Aorta (tissue), 5 donors: ENCODE results near the gene SRGAP2C. TPM values are rescaled to one million over a fixed set of nuclear protein-coding genes. Genes with fewer than 3 reads are reported as not detected.
"Not testable (repeated sequence)": the region's sequence is repeated elsewhere in the genome, so short reads cannot be mapped to it uniquely, and the experiment has no call there.

Source experiments
- ATAC-seq: fragments of 200-7000 bp; cut with Tn5 transposase; one replicate; pipeline ENCODE4 v1.9.1; 2022; ENCODE audit warnings: moderate library complexity; ENCODE audit not compliant: low FRiP score
- DNase-seq, 2 donors: peaks; one replicate each; pipeline ENCODE4 v3.0.0-alpha.2; 2020
- H3K27ac ChIP-seq, 2 donors: one replicate each; pipeline ENCODE4 v1.5.1; 2013; ENCODE audit warnings: low read length in 2 of 2, mild to moderate bottlenecking in 2 of 2, moderate library complexity in 2 of 2, control low read depth in 1 of 2, inconsistent platforms in 1 of 2, low read depth in 1 of 2
- H3K27me3 ChIP-seq, 2 donors: one replicate each; pipeline ENCODE4 v1.6.1; 2013; ENCODE audit warnings: control low read depth in 1 of 2, low read length in 1 of 2, mild to moderate bottlenecking in 1 of 2, moderate library complexity in 1 of 2; ENCODE audit not compliant: insufficient read depth in 2 of 2, control insufficient read depth in 1 of 2
- H3K36me3 ChIP-seq, 2 donors: one replicate each; pipeline ENCODE4 v1.6.1; 2013; ENCODE audit warnings: control low read depth in 1 of 2, low read length in 1 of 2, mild to moderate bottlenecking in 1 of 2; ENCODE audit not compliant: insufficient read depth in 2 of 2, control insufficient read depth in 1 of 2
- H3K4me1 ChIP-seq, 2 donors: one replicate each; pipeline ENCODE4 v1.6.1; 2013; ENCODE audit warnings: low read length in 2 of 2, control low read depth in 1 of 2, mild to moderate bottlenecking in 1 of 2, moderate library complexity in 1 of 2; ENCODE audit not compliant: insufficient read depth in 2 of 2, control insufficient read depth in 1 of 2
- H3K4me3 ChIP-seq, 2 donors: one replicate each; pipeline ENCODE4 v1.5.1; 2013; ENCODE audit warnings: low read length in 2 of 2, control low read depth in 1 of 2, mild to moderate bottlenecking in 1 of 2
- H3K9me3 ChIP-seq: one replicate; pipeline ENCODE4 v1.6.1; 2013; ENCODE audit warnings: mild to moderate bottlenecking, low read length; ENCODE audit not compliant: control insufficient read depth
- WGBS, 2 donors: extraction: QIAGEN DNeasy Blood & Tissue Kit; methylation state at CpG; one replicate each; pipeline ENCODE4 v1.1.7; 2013; 5-methylcytosine and 5-hydroxymethylcytosine counted together
- intact Hi-C, 2 donors: fragments of 100-400 bp; cut with DNase I; formaldehyde crosslinking; loops; one replicate each; pipeline versions ENCODE4 v1.14.2 to v1.15.0; 2022
- polyA plus RNA-seq, 2 donors: library from polyadenylated mRNA; stranded (reverse); fragments of 200-250 nt; gene quantifications; one replicate each; pipeline ENCODE4 v1.2.3, GENCODE V29; 2013
- total RNA-seq, 2 donors: library from RNA; stranded (reverse); fragmentation: NEBNext Ultra II Directional; extraction: Animal tissue kit (Norgen Biotek cat#: 25700); gene quantifications; one replicate each; pipeline ENCODE4 v1.2.1, GENCODE V29; 2021
- donor health status: healthy with polysubstance abuse.
- donor health status: Bipolar disorder and iron deficiency.
- donor health status: DM: no; HTN: no; CAD: no.
- donor health status: DM: no; HTN: no; CAD: no.
- donor health status: DM: yes; HTN: yes; CAD: no.

The SRGAP2C gene
- total and polyA plus RNA-seq, 4 donors = 4.4 to 42.7 (median 22.0) TPM

DNA sequence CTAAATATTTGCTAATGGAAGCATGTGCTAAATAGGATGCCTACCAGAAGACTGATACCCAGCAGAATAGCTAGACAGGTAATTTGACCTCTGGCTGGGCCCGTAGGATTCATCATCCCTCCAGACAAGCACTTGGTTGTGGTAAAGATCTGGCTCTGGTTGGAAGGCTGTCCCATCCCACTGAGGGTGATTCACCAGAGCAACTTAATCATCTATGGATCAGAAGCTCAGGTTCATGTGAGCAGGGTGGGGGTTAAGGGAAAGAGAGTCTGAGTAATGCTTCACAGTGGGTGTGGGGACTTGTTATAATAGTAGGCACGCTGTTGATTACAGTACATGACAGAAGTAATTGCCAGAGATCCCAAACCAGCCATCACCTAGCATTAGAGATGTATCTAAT lies 27.2 kb upstream of the SRGAP2C start:
- intact Hi-C loops, H3K4me1 ChIP-seq, ATAC-seq, H3K9me3 ChIP-seq, H3K36me3 ChIP-seq, DNase-seq, H3K27me3 ChIP-seq, H3K27ac ChIP-seq, H3K4me3 ChIP-seq: not testable (repeated sequence)
- 95% methylated on average over 1 of the region's 2 CpGs; no CpG with 5 or more reads in 1 of the 2 donors for WGBS, 2 donors

DNA sequence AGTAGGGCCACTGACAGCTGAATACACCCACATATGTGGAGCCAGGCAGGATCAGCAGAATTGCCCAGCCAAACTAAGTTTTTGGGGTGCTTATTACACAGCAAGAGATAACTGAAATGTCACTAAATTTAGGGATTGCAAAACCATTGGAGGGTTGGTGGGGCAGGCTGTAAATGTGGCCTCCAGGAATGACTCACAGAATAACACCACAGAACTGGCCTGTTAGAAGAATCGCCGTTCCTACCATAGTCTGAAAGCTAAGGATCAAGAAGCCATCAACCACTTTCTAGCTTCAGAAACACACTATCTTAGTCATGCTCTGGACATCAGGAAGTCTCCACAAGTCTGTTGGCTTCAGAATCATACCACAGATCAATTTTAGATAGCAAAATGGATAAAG lies 24.7 kb upstream of the SRGAP2C start:
- H3K27ac ChIP-seq, H3K27me3 ChIP-seq, intact Hi-C loops, H3K9me3 ChIP-seq, H3K4me1 ChIP-seq, ATAC-seq, H3K36me3 ChIP-seq, H3K4me3 ChIP-seq, DNase-seq: not testable (repeated sequence)
- WGBS, 2 donors = 96 to 98% methylated on average over 2 of the region's 2 CpGs

GRCh38 chr1:121161199-121161901 lies 23.4 kb upstream of the SRGAP2C start:
- 16 to 29% methylated on average over 3 of the region's 6 CpGs for WGBS, 2 donors
- DNase-seq, H3K27me3 ChIP-seq, ATAC-seq, intact Hi-C loops, H3K4me3 ChIP-seq, H3K36me3 ChIP-seq, H3K4me1 ChIP-seq, H3K27ac ChIP-seq, H3K9me3 ChIP-seq: not testable (repeated sequence)

DNA sequence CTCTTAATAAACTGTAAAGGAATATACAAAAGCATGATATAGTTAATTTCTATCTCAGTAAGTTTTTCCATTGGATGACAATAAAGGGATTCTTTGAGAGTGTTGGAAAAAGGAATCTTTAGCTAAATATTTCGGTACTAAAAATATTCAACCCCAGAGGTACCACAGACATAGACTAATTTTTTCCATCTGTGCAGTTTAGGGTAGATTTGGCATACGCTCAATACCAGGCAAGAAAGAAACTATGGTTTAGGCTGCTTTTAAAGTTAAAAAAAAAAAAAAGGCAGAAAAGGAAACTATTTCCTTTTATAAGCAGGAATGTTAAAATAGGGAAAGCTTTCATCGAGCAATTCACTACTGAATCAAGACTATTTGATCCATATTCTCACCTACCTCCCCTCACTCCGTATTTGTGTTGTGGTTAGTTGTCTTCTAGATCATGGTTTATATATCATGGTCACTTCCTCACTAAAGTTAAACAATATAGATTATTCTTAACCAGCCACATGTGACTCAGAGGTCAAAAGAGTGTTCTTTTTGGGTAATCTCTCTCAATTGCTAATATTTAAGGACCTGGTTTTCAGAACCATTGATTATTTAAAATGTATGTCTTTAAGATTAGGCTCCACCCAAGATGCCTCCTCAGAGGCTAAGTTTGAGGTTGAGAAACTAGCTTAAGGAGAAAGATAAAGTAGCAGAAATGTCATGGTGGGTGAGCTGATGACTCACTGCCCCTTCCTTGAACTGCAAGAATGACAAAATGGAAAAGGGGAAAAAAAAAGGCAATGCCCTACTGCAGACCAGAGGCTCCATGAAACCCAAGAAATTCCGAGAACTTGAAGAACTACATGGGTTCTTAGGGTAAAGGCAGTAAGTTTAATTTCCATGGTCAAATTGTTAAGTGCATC lies 20.7 kb upstream of the SRGAP2C start:
- intact Hi-C loops, H3K36me3 ChIP-seq, H3K27me3 ChIP-seq, H3K9me3 ChIP-seq, H3K4me1 ChIP-seq, H3K4me3 ChIP-seq, DNase-seq, H3K27ac ChIP-seq, ATAC-seq: not testable (repeated sequence)
- 1 to 17% methylated on average over 2 to 4 of the region's 5 CpGs for WGBS, 2 donors

- intact Hi-C loops, H3K4me1 ChIP-seq, H3K36me3 ChIP-seq, ATAC-seq, H3K27ac ChIP-seq, DNase-seq, H3K4me3 ChIP-seq, H3K9me3 ChIP-seq, H3K27me3 ChIP-seq: not testable (repeated sequence)
Measured at GRCh38 chr1:121165296-121165695, 19.5 kb upstream of the SRGAP2C start.

DNA sequence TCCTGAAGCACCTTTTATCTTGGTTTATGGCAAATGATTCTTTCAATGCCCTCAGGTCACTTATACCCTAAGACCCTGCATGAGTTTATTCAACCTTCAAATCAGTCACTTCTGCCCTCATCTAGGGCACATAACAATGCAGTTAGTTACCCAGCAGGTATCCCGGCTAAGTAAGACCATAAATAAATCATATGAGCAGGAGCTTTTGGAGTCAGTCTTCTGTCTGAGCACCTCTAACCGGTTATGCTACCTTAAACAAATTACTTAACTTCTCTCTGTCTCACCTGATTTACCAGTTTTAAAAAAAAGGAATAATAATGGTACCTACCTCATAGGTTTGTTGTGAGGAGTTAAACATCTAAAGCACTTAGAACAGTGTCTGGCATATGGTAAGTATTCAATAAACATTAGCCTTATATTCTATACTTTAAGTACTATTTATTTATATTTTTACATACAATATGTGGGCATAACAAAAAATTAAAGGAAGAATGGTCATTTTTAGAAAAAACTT lies 17.5 kb upstream of the SRGAP2C start:
- H3K27me3 ChIP-seq, H3K4me1 ChIP-seq, DNase-seq, ATAC-seq, H3K4me3 ChIP-seq, H3K9me3 ChIP-seq, H3K27ac ChIP-seq, H3K36me3 ChIP-seq, intact Hi-C loops: not testable (repeated sequence)
- 95 to 96% methylated on average over 2 of the region's 2 CpGs for WGBS, 2 donors

DNA sequence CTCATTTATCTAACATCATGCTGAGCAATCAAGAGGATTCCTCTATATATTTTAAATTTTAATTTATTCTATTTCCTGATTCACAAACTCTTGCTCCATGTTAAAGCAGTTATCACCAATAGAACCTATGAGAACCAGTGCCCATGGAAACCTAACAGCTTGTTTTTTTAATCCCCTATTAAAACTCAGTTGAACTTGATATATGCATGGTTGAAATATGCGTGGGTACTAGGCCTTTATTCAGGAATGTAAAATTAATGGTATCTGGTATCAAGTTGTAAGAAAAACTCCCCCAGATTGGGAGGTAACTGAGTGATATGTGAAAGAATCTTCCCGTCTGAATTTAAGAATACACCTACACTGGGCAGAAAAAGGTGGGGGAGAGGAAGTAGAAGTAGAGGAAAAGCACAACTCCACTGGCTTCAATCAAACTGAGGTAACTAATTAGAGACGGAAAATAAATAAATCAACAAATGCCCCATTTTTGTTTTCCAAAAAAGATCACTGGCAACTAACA lies 16.6 kb upstream of the SRGAP2C start:
- WGBS, 2 donors = 81 to 100% methylated on average over 1 to 2 of the region's 3 CpGs
- H3K36me3 ChIP-seq, DNase-seq, ATAC-seq, H3K4me1 ChIP-seq, intact Hi-C loops, H3K27me3 ChIP-seq, H3K27ac ChIP-seq, H3K4me3 ChIP-seq, H3K9me3 ChIP-seq: not testable (repeated sequence)

DNA sequence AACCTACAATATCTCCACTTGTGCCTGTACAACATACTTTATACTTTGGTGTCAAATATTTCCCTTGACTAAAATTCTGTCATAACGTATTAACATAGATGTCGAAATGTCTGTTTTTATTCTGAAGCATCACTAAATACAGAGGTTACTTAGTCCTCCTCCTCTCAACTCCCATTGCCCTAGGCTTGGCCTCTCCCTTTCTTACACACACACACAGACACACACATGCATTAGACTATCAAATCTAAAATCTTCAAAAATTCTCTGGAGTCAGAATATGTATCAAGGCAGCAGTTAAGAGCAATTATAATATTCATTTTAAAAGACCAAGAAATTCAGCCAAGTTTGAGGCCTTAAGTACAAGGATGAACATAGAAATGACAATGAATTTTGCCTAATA lies 8.1 kb upstream of the SRGAP2C start:
- DNase-seq, H3K36me3 ChIP-seq, H3K27me3 ChIP-seq, H3K9me3 ChIP-seq, ATAC-seq, H3K4me1 ChIP-seq, intact Hi-C loops, H3K27ac ChIP-seq, H3K4me3 ChIP-seq: not testable (repeated sequence)
- 98 to 100% methylated on average over 1 to 2 of the region's 2 CpGs for WGBS, 2 donors
